Osteocyte (in vitro differentiated cells): ENCODE measurements around the gene ZNF423. TPM values are rescaled to one million over a fixed set of nuclear protein-coding genes. Genes with fewer than 3 reads are reported as not detected.

Source experiments
- DNase-seq: peaks from one replicate; pipeline ENCODE4 v3.0.0; 2021; ENCODE audit warnings: mixed read lengths; ENCODE audit not compliant: unreplicated experiment; ENCODE audit errors: extremely low spot score
- H3K27ac Mint-ChIP-seq: one replicate; pipeline ENCODE4 v1.8.0; 2021; ENCODE audit warnings: mild to moderate bottlenecking, mixed read lengths; ENCODE audit not compliant: unreplicated experiment
- H3K27me3 Mint-ChIP-seq: one replicate; pipeline ENCODE4 v1.8.0; 2021; ENCODE audit warnings: mixed read lengths; ENCODE audit not compliant: unreplicated experiment
- H3K36me3 Mint-ChIP-seq: one replicate; pipeline ENCODE4 v1.8.0; 2021; ENCODE audit warnings: mixed read lengths; ENCODE audit not compliant: unreplicated experiment
- H3K4me1 Mint-ChIP-seq: one replicate; pipeline ENCODE4 v1.8.0; 2021; ENCODE audit warnings: mixed read lengths; ENCODE audit not compliant: unreplicated experiment
- H3K4me3 Mint-ChIP-seq: one replicate; pipeline ENCODE4 v1.8.0; 2021; ENCODE audit warnings: mild to moderate bottlenecking, moderate library complexity, mixed read lengths; ENCODE audit not compliant: unreplicated experiment
- H3K9me3 Mint-ChIP-seq: one replicate; pipeline ENCODE4 v1.8.0; 2021; ENCODE audit warnings: mixed read lengths; ENCODE audit not compliant: unreplicated experiment
- total RNA-seq: library from RNA; stranded (reverse); gene quantifications from 2 replicates; pipeline ENCODE4 v1.2.1, GENCODE V29; 2021
- TF ChIP-seq, protein P1 (sequence below): fragments of 200-600 bp; sonication (generic); IDR thresholded peaks from 2 replicates; pipeline ENCODE4 v1.5.0; 2021; ENCODE audit warnings: antibody characterized with exemption, mild to moderate bottlenecking, moderate library complexity

Gene ZNF423
- total RNA-seq, 1 donor from 2014 or later = 25.1 TPM

DNA sequence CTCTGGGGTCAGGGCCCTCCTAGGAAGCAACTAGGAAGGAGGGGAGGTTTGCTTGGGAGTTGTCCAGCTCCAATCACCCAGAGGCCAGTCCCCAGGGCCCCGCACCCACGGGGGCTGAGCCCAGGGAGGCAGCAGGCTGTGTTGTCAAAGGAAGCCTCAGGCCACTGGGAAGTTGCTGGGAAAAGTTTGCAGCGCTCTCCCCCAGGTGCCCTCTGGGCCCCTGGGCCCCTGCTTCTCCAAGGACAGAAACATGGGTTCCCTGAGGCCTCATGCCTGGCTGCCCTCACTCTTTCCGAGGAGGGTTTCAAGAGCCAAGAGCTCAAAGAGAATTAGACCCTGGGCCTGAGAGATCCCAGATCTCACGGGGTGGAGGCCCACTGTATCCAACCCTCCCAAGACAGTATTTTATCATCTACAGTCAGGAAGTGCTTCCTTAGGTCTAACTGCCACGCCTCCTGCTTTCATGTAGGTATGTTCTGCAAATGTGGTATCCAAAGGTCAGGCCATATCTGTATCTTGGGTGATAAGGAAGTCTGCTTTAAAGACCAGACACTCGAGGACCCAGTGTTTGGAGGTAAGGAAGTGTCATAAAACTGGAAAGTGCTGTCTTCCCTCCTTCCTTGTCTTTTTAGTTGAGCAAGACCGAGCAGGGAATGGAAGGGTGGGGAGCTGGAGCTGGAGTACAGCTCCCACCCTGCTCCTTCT lies 44.2 kb upstream of the ZNF423 start:
- Mint-ChIP-seq H3K27me3 (peaks cover 19% of the 10 kb centered on the region), H3K4me3 (no peak overlapping the region), H3K9me3 (no peaks in the 10 kb centered on the region), H3K27ac (no peak overlapping the region), H3K4me1 (peaks cover 6% of the 10 kb centered on the region), H3K36me3 (no peaks in the 10 kb centered on the region)
- TF ChIP-seq, protein P1, sequence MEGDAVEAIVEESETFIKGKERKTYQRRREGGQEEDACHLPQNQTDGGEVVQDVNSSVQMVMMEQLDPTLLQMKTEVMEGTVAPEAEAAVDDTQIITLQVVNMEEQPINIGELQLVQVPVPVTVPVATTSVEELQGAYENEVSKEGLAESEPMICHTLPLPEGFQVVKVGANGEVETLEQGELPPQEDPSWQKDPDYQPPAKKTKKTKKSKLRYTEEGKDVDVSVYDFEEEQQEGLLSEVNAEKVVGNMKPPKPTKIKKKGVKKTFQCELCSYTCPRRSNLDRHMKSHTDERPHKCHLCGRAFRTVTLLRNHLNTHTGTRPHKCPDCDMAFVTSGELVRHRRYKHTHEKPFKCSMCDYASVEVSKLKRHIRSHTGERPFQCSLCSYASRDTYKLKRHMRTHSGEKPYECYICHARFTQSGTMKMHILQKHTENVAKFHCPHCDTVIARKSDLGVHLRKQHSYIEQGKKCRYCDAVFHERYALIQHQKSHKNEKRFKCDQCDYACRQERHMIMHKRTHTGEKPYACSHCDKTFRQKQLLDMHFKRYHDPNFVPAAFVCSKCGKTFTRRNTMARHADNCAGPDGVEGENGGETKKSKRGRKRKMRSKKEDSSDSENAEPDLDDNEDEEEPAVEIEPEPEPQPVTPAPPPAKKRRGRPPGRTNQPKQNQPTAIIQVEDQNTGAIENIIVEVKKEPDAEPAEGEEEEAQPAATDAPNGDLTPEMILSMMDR = no peak
- no peak for DNase-seq

DNA sequence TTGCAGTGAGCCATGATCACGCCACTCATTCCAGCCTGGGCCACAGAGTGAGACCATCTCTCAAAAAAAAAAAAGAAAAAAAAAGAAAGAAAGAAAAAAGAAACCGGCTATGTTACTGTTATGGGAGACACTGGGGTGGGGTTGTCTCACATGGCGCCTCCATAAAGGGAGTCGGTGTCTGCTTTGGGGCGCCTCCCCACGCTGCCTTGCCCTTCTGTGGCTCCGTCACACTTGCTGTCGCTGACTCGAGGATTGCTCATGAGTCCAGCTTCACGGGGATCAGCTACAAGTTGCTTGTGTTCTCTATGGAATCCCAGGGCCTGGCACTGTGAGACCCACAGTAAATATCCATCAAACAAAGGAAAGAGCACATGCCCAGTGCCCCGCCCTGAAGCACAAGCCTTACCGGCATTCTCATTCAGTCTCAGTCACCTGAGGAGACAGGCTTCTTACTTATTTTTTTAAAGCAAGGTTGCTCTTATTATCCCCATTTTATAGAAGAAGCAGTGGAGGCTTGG lies 40.6 kb upstream of the ZNF423 start:
- Mint-ChIP-seq H3K4me3 (no peak overlapping the region), H3K36me3 (no peaks in the 10 kb centered on the region), H3K4me1 (peaks cover 3% of the 10 kb centered on the region), H3K27ac (no peak overlapping the region), H3K9me3 (no peaks in the 10 kb centered on the region), H3K27me3 (peaks cover 42% of the 10 kb centered on the region)
- DNase-seq = no peak
- TF ChIP-seq, protein P1 = no peak

DNA sequence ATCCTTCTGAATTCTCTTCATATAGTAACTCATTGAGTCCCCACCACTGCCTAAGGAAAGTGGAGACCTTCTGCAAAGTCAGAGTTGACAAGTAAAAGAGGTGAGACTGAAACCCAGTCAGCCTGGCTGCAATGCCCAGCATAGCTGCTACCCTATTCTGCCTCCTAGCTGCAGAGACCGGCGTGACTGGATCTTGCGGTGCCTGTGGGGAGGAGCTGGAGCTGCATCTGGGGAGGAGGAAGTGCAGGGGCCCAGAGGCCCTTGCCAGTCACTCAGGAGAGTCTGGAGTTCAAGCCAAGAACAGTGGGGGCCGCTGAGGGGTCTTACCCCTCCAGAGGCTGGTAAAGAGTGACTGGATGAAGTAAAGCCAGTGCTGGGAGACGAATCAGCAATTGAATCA lies 35.0 kb upstream of the ZNF423 start:
- no peaks in the 10 kb centered on the region for H3K36me3 Mint-ChIP-seq
- H3K4me1 Mint-ChIP-seq = no peaks in the 10 kb centered on the region
- H3K4me3 Mint-ChIP-seq = no peak overlapping the region
- H3K27me3 Mint-ChIP-seq = peaks cover 38% of the 10 kb centered on the region
- no peak for DNase-seq
- TF ChIP-seq, protein P1 = peak; percentile 31
- H3K27ac Mint-ChIP-seq = no peak overlapping the region
- H3K9me3 Mint-ChIP-seq = peaks cover 6% of the 10 kb centered on the region

DNA sequence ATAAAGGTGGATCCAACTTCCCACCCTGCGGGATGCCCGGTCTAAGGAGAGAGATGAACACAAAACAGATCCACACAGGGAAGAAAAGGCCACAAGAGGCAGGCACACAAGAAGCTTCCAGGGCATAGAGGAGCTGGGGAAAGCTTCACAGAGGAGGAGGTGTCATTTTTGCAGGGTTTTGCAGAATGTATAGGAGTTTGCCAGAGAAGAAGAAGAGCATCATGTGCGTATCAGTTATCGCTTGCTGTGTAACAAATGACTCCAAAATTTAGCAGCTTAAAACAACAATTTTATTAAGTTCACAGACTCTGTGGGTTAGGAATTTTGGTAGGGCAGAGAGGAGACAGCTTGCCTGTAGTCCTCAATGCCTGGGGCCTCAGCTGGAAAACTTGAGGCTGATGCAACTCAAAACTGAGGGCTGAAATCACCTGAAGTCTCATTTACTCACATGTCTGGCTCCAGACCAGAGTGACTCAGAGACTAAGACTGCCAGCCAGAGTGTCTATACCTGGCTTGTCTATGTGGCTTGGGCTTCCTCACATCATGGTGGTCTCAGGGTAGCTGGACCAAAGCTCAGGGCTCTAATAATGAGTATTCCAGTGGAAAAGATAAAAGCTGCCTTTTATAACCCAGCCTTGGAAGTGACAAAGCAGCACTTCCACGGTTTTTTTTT lies 33.9 kb upstream of the ZNF423 start:
- no peaks in the 10 kb centered on the region for H3K4me1 Mint-ChIP-seq
- no peak overlapping the region for H3K27ac Mint-ChIP-seq
- H3K27me3 Mint-ChIP-seq = peaks cover 38% of the 10 kb centered on the region
- H3K36me3 Mint-ChIP-seq = no peaks in the 10 kb centered on the region
- TF ChIP-seq, protein P1 = no peak
- no peak overlapping the region for H3K4me3 Mint-ChIP-seq
- no peak for DNase-seq
- peaks cover 6% of the 10 kb centered on the region for H3K9me3 Mint-ChIP-seq

DNA sequence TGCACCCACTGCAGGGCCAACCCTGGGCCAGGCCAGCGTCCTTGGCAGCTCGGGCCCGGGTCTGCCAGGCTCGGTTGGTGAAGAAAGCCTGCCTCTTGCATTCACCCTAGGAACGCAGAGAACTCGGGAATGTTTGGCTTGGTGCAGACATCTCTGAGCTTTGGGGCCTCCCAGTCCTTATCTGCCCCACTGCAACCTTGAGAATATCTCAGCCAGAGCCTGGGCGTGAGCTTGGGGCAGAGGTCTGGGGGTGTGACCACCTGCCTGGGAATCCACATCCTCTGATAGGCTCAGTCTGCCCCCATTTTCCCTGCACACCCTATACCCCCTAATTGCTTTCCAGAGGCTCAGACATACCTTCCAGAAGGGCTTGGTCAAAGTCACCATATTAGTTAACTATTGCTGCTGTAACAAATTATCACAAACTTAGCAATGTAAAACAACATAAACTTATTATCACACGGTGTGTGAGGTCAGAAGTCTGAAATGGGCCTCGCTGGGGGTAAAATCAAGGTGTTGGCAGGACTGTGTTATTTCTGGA lies 30.7 kb upstream of the ZNF423 start:
- TF ChIP-seq, protein P1 = no peak
- DNase-seq = no peak
- peaks cover 17% of the 10 kb centered on the region for H3K27me3 Mint-ChIP-seq
- no peak overlapping the region for H3K4me3 Mint-ChIP-seq
- H3K36me3 Mint-ChIP-seq = no peaks in the 10 kb centered on the region
- peaks cover 17% of the 10 kb centered on the region for H3K4me1 Mint-ChIP-seq
- H3K27ac Mint-ChIP-seq = no peak overlapping the region
- peaks cover 6% of the 10 kb centered on the region for H3K9me3 Mint-ChIP-seq
